GM19452 (cell line): ENCODE results near the gene UBE2J2.

Experiments
- ATAC-seq: cut with Tn5 transposase; IDR thresholded peaks from one replicate; pipeline ENCODE4 v1.9.1; 2021; ENCODE audit not compliant: unreplicated experiment

UBE2J2 gene

GRCh38 chr1:1282998-1283397 is 9.3 kb upstream of the UBE2J2 start:
- no peak for ATAC-seq

- no peak for ATAC-seq
Measured at GRCh38 chr1:1281533-1282321, 8.1 kb upstream of the UBE2J2 start.

- no peak for ATAC-seq
Measured at GRCh38 chr1:1280782-1281481, 7.3 kb upstream of the UBE2J2 start.

- ATAC-seq = no peak
Measured at GRCh38 chr1:1279028-1279427, 5.4 kb upstream of the UBE2J2 start.

- ATAC-seq = no peak
Measured at GRCh38 chr1:1278620-1279019, 5.0 kb upstream of the UBE2J2 start.

- ATAC-seq = no peak
Measured at GRCh38 chr1:1275836-1276235, 2.2 kb upstream of the UBE2J2 start.

- no peak for ATAC-seq
Measured at GRCh38 chr1:1274931-1275431, 1.3 kb upstream of the UBE2J2 start.

- ATAC-seq = no peak
Measured at GRCh38 chr1:1274299-1274930, 761 bp upstream of the UBE2J2 start.

GRCh38 chr1:1273209-1273511 is 494 bp downstream of the UBE2J2 start:
- ATAC-seq = no peak

GRCh38 chr1:1272341-1273208 is 1.1 kb downstream of the UBE2J2 start:
- ATAC-seq = no peak

- ATAC-seq = no peak
Measured at GRCh38 chr1:1270813-1271212, 2.8 kb downstream of the UBE2J2 start.

- ATAC-seq = no peak
Measured at GRCh38 chr1:1268284-1268682, 5.4 kb downstream of the UBE2J2 start.

GRCh38 chr1:1267488-1268283 is 6.0 kb downstream of the UBE2J2 start:
- no peak for ATAC-seq

GRCh38 chr1:1264868-1265272 is 8.8 kb downstream of the UBE2J2 start:
- ATAC-seq = no peak

GRCh38 chr1:1264026-1264425 is 9.6 kb downstream of the UBE2J2 start:
- no peak for ATAC-seq

GRCh38 chr1:1262758-1263157 is 10.9 kb downstream of the UBE2J2 start:
- no peak for ATAC-seq

- no peak for ATAC-seq
Measured at GRCh38 chr1:1262071-1262470, 11.6 kb downstream of the UBE2J2 start.

GRCh38 chr1:1260843-1261560 is 12.7 kb downstream of the UBE2J2 start:
- ATAC-seq = no peak

- no peak for ATAC-seq
Measured at GRCh38 chr1:1259951-1260600, 13.6 kb downstream of the UBE2J2 start.
